HG03064 (cell line): ENCODE measurements around the gene S1PR5.

Experiments used
- ATAC-seq: cut with Tn5 transposase; IDR thresholded peaks from one replicate; pipeline ENCODE4 v1.9.1; 2021; ENCODE audit warnings: low read depth; ENCODE audit not compliant: unreplicated experiment

The S1PR5 gene

DNA sequence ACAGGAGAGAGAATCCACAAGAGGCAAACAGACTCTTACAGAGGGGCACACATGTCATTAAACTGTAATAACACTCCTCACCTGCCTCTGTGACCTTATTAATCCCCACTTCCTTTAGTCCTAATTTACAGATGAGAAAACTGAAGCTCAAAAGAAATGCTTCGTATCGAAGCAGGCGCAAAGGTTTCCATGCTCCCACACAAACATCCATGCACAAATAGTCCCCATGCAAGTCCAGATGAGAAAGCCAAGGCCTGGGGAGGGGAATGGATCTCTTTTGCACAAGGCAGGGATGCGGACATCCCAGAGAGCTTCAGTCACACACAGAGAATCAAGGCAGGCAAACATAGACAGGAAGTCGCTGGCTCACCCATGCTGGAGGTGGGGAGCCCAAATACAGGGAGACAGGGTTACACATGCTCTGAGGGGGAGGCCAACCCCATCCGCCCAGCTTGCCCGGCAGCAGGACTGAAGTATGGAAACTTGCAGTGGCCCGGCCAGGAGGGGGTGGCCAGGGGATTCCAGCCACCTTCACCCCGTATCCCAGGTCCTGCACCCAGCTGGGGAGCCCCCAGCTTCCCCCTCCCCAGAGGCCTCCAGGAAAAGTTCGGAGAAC lies 468 bp downstream of the S1PR5 start:
- ATAC-seq: no peak

DNA sequence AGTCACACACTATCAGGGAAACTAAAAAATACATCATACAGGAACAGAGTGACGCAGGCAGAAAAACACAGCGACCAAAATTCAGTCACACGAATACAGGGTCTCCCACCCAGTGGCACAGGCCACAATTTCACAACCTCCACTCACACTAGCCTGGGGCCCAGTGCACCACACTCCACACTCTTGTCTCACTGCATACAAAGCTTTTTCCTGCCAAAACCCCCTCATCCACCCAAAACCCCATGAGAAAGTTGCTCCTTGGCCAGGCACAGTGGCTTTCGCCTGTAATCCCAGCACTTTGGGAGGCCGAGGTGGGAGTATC lies 1.2 kb downstream of the S1PR5 start:
- ATAC-seq: no peak

DNA sequence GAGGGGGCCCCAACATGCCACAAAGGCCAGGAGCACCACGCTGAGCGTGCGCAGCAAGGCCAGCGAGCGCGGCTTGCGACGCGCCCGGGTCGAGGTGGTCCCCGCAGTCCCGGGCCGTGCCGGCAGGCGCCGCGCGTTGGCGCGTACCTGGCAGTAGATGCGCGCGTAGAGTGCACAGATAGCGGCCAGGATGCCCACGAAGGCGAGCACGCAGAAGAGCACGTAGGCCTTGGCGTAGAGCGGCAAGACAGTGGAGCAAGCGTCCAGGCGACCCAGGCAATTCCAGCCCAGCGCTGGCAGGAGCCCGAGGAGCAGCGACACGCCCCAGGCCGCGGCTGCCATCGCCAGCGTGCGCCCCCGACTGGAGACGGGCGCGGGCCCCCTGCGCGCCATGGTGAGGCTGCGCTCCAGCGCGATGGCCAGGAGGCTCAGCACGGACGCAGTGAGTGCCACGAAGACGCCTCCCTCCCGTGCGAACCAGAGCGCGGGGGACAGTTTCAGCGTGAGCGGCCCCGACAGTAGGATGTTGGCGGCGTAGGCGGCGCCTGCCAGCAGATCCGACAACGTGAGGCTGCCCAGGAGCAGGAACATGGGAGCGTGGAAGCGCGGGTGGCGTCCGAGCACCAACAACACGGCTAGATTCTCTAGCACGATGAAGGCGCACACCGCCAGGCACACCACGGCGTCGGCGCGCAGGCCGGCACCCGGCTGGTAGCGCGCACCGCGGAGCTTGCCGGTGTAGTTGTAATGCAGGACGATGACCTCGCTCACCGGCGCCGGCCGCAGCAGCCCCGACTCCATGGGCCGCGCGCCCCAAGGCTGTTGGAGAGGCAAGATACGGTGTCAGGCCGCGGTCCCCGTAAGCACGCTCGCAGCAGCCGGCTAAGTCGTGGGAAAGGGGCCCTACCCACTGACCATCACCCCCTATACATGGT lies 2.8 kb downstream of the S1PR5 start:
- ATAC-seq: no peak

GRCh38 chr19:10513223-10513622 lies 4.0 kb downstream of the S1PR5 start:
- ATAC-seq: no peak

- ATAC-seq: no peak
These were observed 6.9 kb downstream of the S1PR5 start for GRCh38 chr19:10510301-10510802.

DNA sequence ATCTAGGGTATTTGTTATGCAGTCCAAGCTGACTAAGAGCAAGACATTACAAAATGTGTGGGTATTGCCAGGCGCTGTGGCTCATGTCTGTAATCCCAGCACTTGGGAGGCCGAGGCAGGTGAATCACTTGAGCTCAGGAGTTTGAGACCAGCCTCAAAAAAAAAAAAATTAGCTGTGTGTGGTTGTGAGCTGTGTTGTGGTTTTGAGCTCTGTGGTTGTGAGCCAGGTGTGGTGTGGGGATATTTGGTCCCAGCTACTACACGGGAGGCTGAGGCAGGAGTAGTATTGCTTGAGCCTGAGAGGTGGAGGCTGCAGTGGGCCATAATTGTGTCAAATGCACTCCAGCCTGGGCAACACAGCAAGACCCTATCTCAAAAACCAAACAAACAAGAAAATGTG lies 8.5 kb downstream of the S1PR5 start:
- ATAC-seq: no peak

- ATAC-seq: no peak
These were observed 9.2 kb downstream of the S1PR5 start for GRCh38 chr19:10508036-10508435.

- no peak for ATAC-seq
These were observed 11.5 kb downstream of the S1PR5 start for GRCh38 chr19:10505583-10506229.

GRCh38 chr19:10503002-10503789 lies 14.1 kb downstream of the S1PR5 start, which contains the start of gene KEAP1:
TSS of gene KEAP1 (minus strand) at chr19:10503356. CDS start at chr19:10500033, 3,323 bp downstream.
- ATAC-seq: peak; percentile 10

DNA sequence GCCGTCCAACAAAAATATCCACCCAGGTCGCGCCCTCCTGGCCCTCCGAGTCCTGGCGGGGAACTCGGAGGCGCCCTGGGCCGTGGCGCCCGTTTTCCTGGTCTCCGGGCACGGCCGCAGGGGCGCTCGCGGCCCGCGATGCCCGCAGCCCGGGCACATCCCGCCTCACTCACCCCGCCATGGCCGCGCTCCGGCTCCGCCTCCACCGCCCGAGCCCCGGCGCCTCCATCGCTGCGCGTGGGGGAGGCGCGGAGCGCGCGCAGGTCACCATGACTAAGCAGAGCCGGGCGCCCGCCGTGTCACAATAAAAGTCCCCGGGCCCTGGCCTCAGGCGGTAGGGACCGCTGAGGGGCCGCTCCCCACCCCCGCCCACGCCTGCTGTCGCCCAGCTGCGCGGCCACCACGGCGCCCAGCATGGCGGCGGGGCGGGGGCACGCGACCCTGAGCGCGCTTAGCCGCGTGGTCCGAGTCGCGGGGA lies 14.7 kb downstream of the S1PR5 start:
- ATAC-seq: peak; percentile 66

DNA sequence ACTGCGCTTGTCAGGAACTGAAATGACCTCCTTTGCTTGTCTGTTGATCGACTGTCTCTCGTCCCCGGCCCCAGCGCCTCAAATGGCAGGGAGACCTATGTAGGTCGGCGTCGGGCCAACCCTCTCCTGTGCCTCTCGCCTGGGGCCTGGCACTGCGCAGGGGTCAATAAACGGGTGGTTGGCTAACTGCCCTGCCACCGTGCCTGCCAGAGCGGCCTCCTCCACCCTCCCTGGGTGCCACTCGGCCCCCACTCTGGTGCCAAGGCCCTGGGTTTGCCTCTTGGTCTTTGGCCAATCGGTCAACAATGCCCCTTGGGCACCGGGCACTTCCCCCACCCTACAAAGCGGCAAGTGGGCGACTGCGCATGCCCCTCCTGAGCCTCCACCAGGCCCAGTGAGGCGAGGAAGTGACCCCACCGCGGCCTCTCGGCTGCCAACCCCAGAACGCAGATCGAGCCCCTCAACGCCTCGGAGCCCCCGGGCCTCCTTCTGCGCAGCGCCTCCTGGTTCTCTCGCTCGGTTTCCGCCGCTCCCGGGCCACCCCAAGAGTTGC lies 15.2 kb downstream of the S1PR5 start:
- ATAC-seq: peak; percentile 27

DNA sequence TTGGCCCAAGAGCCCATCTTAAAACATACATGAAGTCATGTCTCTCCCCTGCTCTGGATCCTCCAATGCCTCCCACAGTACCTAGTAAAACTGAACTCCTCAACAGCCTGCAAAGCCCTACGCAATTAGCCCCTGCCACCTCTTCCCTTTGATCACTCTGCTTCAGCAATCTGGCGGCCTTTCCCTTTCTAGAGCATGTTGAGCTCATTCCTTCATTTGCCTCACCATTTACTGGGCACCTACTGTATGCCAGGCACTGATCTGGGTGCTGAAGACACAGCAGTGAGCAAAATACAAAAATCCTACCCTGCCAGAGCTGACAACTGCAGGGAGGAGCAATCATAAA lies 17.0 kb downstream of the S1PR5 start:
- no peak for ATAC-seq

DNA sequence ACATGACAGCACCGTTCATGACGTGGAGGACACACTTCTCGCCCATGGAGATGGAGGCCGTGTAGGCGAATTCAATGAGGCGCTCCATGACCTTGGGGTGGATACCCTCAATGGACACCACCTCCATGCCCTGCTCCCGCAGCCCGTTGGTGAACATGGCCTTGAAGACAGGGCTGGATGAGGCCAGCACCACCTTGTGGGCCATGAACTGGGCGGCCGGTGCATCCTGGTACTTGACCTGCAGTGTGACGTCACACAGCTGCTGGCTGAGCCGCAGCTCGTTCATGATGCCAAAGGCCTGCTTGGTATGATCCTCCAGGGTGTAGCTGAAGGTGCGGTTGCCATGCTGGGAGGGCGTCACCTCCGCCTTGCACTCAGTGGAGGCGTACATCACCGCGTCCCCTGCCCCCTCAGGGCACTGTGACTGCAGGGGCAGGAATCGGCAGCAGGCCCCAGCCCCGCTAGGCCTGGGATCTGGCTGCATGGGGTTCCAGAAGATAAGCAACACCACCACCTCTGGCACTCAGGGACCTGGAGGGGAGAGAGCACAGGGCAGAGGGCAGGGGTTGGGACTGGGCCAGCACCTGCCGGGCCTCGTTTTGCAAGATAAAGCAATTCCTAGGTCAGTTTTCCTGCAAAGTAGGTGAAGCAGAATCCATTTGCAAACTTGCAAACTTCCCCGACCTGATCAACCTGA lies 17.5 kb downstream of the S1PR5 start:
- no peak for ATAC-seq

DNA sequence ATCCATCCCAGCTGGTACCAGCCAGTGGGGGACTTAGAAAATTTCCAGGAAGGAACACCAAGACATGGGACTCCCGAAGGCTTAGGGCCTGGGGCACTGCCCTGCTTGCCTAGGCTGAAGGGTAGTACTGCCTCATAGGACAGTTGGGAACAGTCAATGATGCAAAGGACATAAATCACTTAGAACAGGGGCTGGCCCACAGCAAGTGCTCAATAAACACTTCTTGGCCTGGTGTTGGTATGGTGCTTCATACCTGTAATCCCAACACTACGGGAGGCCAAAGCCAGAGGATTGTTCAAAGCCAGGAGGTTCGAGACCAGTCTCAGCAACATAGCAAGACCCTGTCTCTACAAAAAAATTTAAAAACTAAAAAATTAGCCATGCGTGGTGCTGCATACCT lies 19.9 kb downstream of the S1PR5 start:
- no peak for ATAC-seq

DNA sequence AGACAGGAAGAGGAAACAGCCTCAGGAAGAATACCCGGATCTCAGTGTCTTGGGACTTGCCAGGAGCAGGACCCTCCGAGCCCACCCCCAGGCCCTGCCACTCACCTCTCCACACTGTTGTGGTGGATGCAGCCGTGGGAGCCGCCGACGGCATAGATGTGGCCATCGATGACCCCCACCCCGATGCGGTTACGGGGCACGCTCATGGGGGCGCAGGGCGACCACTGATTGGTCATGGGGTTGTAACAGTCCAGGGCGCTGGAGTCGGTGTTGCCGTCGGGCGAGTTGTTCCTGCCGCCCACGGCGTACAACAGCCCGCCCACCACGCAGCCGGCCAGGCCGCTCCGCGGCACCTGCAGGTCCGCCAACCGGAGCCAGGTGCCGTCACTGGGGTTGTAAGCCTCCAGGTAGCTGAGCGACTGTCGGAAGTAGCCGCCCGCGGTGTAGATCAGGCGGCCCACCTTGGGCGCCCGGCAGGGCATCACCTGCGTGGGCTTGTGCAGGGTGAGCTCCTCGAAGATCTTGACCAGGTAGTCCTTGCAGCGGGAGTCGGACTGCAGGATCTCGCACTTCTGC lies 25.7 kb downstream of the S1PR5 start:
- ATAC-seq: no peak

- ATAC-seq: no peak
These were observed 30.7 kb downstream of the S1PR5 start for GRCh38 chr19:10486551-10486950.

DNA sequence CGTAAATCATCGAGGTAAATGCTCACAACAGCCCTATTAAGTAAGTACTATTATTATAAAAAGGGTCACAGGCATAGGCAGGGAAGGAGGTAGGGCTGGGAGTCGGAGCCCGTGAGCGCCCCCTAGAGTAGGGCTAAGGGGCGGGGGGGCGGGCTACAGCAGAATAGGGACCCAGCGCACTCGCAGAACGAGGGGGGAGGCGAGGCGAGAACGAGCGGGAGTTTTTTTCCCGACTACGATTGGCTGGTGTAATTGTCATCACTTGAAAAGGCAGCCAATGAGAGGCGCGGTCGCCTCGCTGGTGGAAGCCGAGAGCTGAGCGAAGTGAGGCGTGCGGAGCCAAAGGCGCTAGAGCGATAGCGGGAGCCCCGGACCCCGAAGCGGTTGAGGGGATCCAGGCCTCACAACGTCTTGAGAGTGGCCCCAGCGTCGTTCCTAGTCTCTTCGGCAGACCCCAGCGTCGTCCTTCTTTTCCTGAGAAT lies 38.3 kb downstream of the S1PR5 start:
- no peak for ATAC-seq

- ATAC-seq: no peak
These were observed 38.8 kb downstream of the S1PR5 start for GRCh38 chr19:10478476-10478875.

DNA sequence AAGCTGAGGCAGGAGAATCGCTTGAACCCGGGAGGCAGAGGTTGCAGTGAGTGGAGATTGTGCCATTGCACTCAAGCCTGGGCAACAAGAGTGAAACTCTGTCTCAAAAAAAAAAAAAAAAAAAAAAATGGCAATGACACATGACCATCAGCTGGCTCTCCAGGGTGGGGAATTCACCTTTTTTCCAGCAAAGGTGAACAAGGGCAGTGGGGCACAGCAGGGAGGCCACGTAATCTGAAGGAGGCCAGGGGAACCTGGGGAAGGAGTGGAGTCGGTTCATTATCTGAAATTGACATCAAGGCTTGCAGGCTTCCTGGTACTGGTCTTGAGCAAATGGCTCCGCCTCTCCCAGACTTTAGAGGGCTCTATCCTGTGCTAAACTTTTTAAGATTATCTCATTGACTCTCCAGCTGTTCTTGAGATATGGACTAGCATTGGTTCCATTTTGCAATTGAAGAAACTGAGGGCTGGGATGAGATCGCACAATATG lies 42.2 kb downstream of the S1PR5 start:
- no peak for ATAC-seq
